Stimulated activated CD8-positive, alpha-beta memory T cell treated with anti-CD3 and anti-CD28 coated beads, Interleukin-12 subunit alpha, Interleukin-12 subunit beta, amount 100 ng/mL, for 24 hours (primary cell): ENCODE data around the gene NCAM2.

ENCODE experiments used
- DNase-seq: peaks from one replicate; pipeline ENCODE4 v3.0.0-alpha.2; 2020; ENCODE audit errors: extremely low read depth

NCAM2 gene

GRCh38 chr21:20997636-20998455, at the start of gene NCAM2:
TSS of gene NCAM2 (plus strand) at chr21:20998409.
- DNase-seq = no peak

- DNase-seq = no peak
Measured at GRCh38 chr21:20949884-20950283, 48.3 kb upstream of the NCAM2 start.

- no peak for DNase-seq
Measured at GRCh38 chr21:20965816-20966215, 32.4 kb upstream of the NCAM2 start.

GRCh38 chr21:20968391-20968790, 29.8 kb upstream of the NCAM2 start:
- no peak for DNase-seq

GRCh38 chr21:20970691-20971090, 27.5 kb upstream of the NCAM2 start:
- no peak for DNase-seq

- no peak for DNase-seq
Measured at GRCh38 chr21:20971296-20971921, 26.8 kb upstream of the NCAM2 start.

GRCh38 chr21:20994790-20995189, 3.4 kb upstream of the NCAM2 start:
- no peak for DNase-seq

GRCh38 chr21:20996421-20997310, 1.5 kb upstream of the NCAM2 start:
- no peak for DNase-seq

GRCh38 chr21:20997311-20997635, 936 bp upstream of the NCAM2 start:
- DNase-seq = no peak

- DNase-seq = no peak
Measured at GRCh38 chr21:20998456-20998789, 214 bp downstream of the NCAM2 start.

GRCh38 chr21:20998886-20999285, 677 bp downstream of the NCAM2 start:
- no peak for DNase-seq

- DNase-seq = no peak
Measured at GRCh38 chr21:20999659-21000058, 1.4 kb downstream of the NCAM2 start.

- DNase-seq = no peak
Measured at GRCh38 chr21:21000591-21001175, 2.5 kb downstream of the NCAM2 start.

- no peak for DNase-seq
Measured at GRCh38 chr21:21001591-21002100, 3.4 kb downstream of the NCAM2 start.

- DNase-seq = no peak
Measured at GRCh38 chr21:21002153-21002552, 3.9 kb downstream of the NCAM2 start.

GRCh38 chr21:21003701-21004100, 5.5 kb downstream of the NCAM2 start:
- no peak for DNase-seq

- DNase-seq = no peak
Measured at GRCh38 chr21:21007606-21008005, 9.4 kb downstream of the NCAM2 start.

- DNase-seq = no peak
Measured at GRCh38 chr21:21010228-21010627, 12.0 kb downstream of the NCAM2 start.

GRCh38 chr21:21010698-21011097, 12.5 kb downstream of the NCAM2 start:
- DNase-seq = no peak

- no peak for DNase-seq
Measured at GRCh38 chr21:21018821-21019220, 20.6 kb downstream of the NCAM2 start.

GRCh38 chr21:21019681-21020080, 21.5 kb downstream of the NCAM2 start:
- no peak for DNase-seq

GRCh38 chr21:21025742-21026141, 27.5 kb downstream of the NCAM2 start:
- DNase-seq = no peak
